OCI-LY7 (cell line): Measurements from ENCODE around the gene MTAP. TPM values are rescaled to one million over a fixed set of nuclear protein-coding genes. Genes with fewer than 3 reads are reported as not detected.

Experiments
- BruUV-seq: library from RNA; stranded (reverse); fragments of 400-500 nt; replicated peaks from 2 replicates; lab custom pipeline; 2021; lab: Mats Ljungman, UMichigan
- CTCF ChIA-PET: fragments of 300-600 bp; sonication (Branson Sonifier 250); formaldehyde crosslinking; loops from one replicate; lab custom pipeline; 2022; ENCODE audit warnings: antibody characterized with exemption; ENCODE audit not compliant: unreplicated experiment; lab: Charles Lee
- POLR2A ChIA-PET: fragments of 300-600 bp; sonication (Branson Sonifier 250); formaldehyde crosslinking; loops from one replicate; lab custom pipeline; 2022; ENCODE audit warnings: antibody characterized with exemption; lab: Charles Lee
- DNase-seq: peaks from one replicate; pipeline ENCODE4 v3.0.0-alpha.2; 2015; ENCODE audit warnings: low spot score
- H2AFZ ChIP-seq: fragments of 200-600 bp; sonication (generic), shearing (Covaris generic); 2 replicates; pipeline ENCODE4 v1.6.1; 2014; ENCODE audit warnings: mild to moderate bottlenecking, antibody characterized with exemption, low read length, moderate library complexity
- H3K27ac ChIP-seq: fragments of 200-600 bp; sonication (generic); 2 replicates; pipeline ENCODE4 v1.5.1; 2014; ENCODE audit warnings: mixed run types, low read depth, mild to moderate bottlenecking, moderate library complexity, low read length, inconsistent platforms; ENCODE audit not compliant: poor library complexity, severe bottlenecking
- H3K36me3 ChIP-seq: fragments of 200-600 bp; sonication (generic); 2 replicates; pipeline ENCODE4 v1.6.1; 2014; ENCODE audit warnings: mild to moderate bottlenecking, antibody characterized with exemption, low read length, moderate library complexity, mixed read lengths; ENCODE audit not compliant: insufficient read depth
- H3K4me1 ChIP-seq: fragments of 200-600 bp; sonication (generic); 2 replicates; pipeline ENCODE4 v1.5.1; 2014; ENCODE audit warnings: mild to moderate bottlenecking, low read length; ENCODE audit not compliant: insufficient read depth, poor library complexity, severe bottlenecking
- H3K4me2 ChIP-seq: fragments of 200-600 bp; sonication (generic); 2 replicates; pipeline ENCODE4 v1.6.1; 2014; ENCODE audit warnings: mild to moderate bottlenecking, low read length
- H3K4me3 ChIP-seq: fragments of 200-600 bp; sonication (generic); 2 replicates; pipeline ENCODE4 v1.5.1; 2014; ENCODE audit warnings: mild to moderate bottlenecking, low read depth, low read length; ENCODE audit not compliant: poor library complexity, severe bottlenecking
- H3K79me2 ChIP-seq: fragments of 200-600 bp; sonication (generic); 2 replicates; pipeline ENCODE4 v1.6.1; 2016; ENCODE audit warnings: low read depth, mild to moderate bottlenecking, low read length, moderate library complexity, mixed read lengths; ENCODE audit not compliant: insufficient read depth
- H3K9me2 ChIP-seq: fragments of 200-600 bp; sonication (generic); 2 replicates; pipeline ENCODE4 v1.6.1; 2016; ENCODE audit warnings: mild to moderate bottlenecking, low read length, mixed read lengths; ENCODE audit not compliant: insufficient read depth
- H3K9me3 ChIP-seq: fragments of 200-600 bp; sonication (generic); 2 replicates; pipeline ENCODE4 v1.6.1; 2014; ENCODE audit warnings: mild to moderate bottlenecking, mixed run types, low read length, mixed read lengths
- H4K20me1 ChIP-seq: fragments of 200-600 bp; sonication (generic); 2 replicates; pipeline ENCODE4 v1.6.1; 2014; ENCODE audit warnings: mild to moderate bottlenecking, antibody characterized with exemption, low read length, moderate library complexity, mixed read lengths; ENCODE audit not compliant: insufficient read depth
- CTCF ChIP-seq: fragments of 200-600 bp; sonication (generic); conservative IDR thresholded peaks from 2 replicates; pipeline ENCODE4 v1.5.1; 2014; ENCODE audit warnings: mild to moderate bottlenecking, antibody characterized with exemption, low read length, moderate library complexity, mixed read lengths
- EZH2phosphoT487 ChIP-seq: fragments of 200-600 bp; sonication (generic); IDR thresholded peaks from 2 replicates; pipeline ENCODE4 v1.6.1; 2018; ENCODE audit warnings: low read depth, borderline replicate concordance, mild to moderate bottlenecking, mixed run types, antibody characterized with exemption, low read length, moderate library complexity, mixed read lengths
- intact Hi-C: fragments of 100-400 bp; cut with micrococcal nuclease; formaldehyde crosslinking; loops from one replicate; pipeline ENCODE4 v1.10.0; 2022; ENCODE audit not compliant: unreplicated experiment
- total RNA-seq, 2 experiments: library from RNA; depleted of rRNA in 1 of 2; stranded (reverse); fragments of >200 nt in 1 of 2; shearing (Covaris generic) in 1 of 2; gene quantifications; 2 replicates each; pipeline ENCODE4 v1.2.3, GENCODE V29; 2014 to 2022

The MTAP gene
- total RNA-seq, 2 experiments from 2014 or later: 41.6 to 101 TPM

GRCh38 chr9:21817176-21817575 lies 14.7 kb downstream of the MTAP start:
- H3K9me3 ChIP-seq: peaks cover 4% of the 10 kb centered on the region; the same call in 1 of the 2 replicates
- H4K20me1 ChIP-seq: peaks cover 23% of the 10 kb centered on the region; the same call in 1 of the 2 replicates
- peaks cover 86% of the 10 kb centered on the region for H3K36me3 ChIP-seq
- POLR2A ChIA-PET: interaction anchor here (1.2 to 1.5 kb wide), 2 partner anchors 9 to 41 kb away, joined by 3 to 4 read pairs; no protein-coding TSS in a partner anchor
- CTCF ChIA-PET: no interaction called here
- no peak overlapping the region for H3K4me3 ChIP-seq
- H2AFZ ChIP-seq: no peak overlapping the region
- H3K27ac ChIP-seq: no peak overlapping the region
- peaks cover 50% of the 10 kb centered on the region for H3K79me2 ChIP-seq
- no TSS peak for BruUV-seq
- H3K9me2 ChIP-seq: no peaks in the 10 kb centered on the region
- no peak overlapping the region for H3K4me2 ChIP-seq
- TF ChIP-seq CTCF: no peak
- TF ChIP-seq EZH2phosphoT487: no peak
- H3K4me1 ChIP-seq: peaks cover 20% of the 10 kb centered on the region
- intact Hi-C loops: no loop called here
- DNase-seq: no peak

DNA sequence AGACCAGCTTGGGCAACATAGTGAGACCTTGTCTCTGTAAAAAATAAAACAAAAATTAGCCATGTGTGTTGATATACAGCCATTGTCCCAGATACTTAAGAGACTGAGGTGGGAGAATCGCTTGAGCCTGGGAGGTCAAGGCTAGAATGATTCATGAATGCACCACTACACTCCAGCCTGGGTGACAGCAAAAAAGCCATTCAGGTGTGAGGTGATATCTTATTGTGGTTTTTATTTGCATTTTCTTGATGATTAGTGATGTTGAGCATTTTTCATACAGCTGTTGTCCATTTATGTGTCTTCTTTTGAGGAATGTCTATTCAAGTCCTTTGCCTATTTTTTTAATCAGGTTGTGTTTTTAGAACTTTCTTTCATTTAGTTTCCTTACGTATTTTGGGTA lies 23.2 kb downstream of the MTAP start:
- CTCF ChIA-PET: no interaction called here
- H3K27ac ChIP-seq: no peak overlapping the region
- no peak overlapping the region for H2AFZ ChIP-seq
- no peaks in the 10 kb centered on the region for H3K9me3 ChIP-seq
- H3K36me3 ChIP-seq: peaks cover 79% of the 10 kb centered on the region
- no peaks in the 10 kb centered on the region for H3K9me2 ChIP-seq
- H3K4me1 ChIP-seq: peaks cover 8% of the 10 kb centered on the region
- no peak for DNase-seq
- no peak overlapping the region for H3K4me2 ChIP-seq
- TF ChIP-seq EZH2phosphoT487 (no peak), CTCF (no peak)
- H3K79me2 ChIP-seq: peaks cover 27% of the 10 kb centered on the region; the same call in 1 of the 2 replicates
- no peaks in the 10 kb centered on the region for H4K20me1 ChIP-seq
- POLR2A ChIA-PET: interaction anchor here (1.5 kb wide), 1 partner anchor 10 kb away, joined by 5 read pairs; no protein-coding TSS in a partner anchor
- H3K4me3 ChIP-seq: no peak overlapping the region
- BruUV-seq: no TSS peak
- intact Hi-C loops: no loop called here

DNA sequence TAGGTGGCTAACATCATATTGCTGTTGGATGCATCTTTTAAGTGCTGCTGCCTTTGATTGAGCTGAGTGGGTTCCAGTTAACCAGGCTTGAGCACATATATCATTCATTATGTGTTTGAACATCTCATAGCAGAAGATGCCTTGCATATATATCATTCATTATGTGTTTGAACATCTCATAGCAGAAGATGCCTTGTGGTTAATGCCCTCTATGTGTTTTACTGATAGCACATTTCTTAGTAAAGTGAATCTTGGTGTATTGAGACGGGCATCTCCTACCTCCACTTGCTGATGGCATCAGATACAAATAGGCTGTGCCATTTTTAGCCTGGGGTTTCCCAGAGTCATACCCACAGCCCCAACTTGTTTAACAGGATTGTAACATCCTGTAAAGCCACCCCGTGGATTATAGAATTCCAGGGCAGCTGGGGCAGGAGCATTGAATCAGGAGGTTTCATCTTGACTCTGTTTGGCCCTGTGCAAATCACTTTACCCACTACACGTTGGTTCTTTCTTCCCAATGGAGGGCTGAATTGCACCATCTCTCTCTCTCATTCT lies 26.5 kb downstream of the MTAP start:
- Histone ChIP-seq H3K4me2 (no peak overlapping the region), H4K20me1 (peaks cover 7% of the 10 kb centered on the region; the same call in 1 of the 2 replicates), H2AFZ (no peak overlapping the region), H3K9me2 (no peaks in the 10 kb centered on the region), H3K4me1 (peaks cover 40% of the 10 kb centered on the region), H3K36me3 (peaks cover 100% of the 10 kb centered on the region), H3K9me3 (no peaks in the 10 kb centered on the region), H3K79me2 (peaks cover 46% of the 10 kb centered on the region; the same call in 1 of the 2 replicates), H3K4me3 (no peak overlapping the region), H3K27ac (no peak overlapping the region)
- BruUV-seq: no TSS peak
- intact Hi-C loops: no loop called here
- POLR2A ChIA-PET: interaction anchor here (0.5 kb wide), 1 partner anchor 172 kb away, joined by 3 read pairs; no protein-coding TSS in a partner anchor
- DNase-seq: no peak
- TF ChIP-seq EZH2phosphoT487: no peak
- TF ChIP-seq CTCF: no peak
- CTCF ChIA-PET: no interaction called here
